Right ventricle myocardium superior (tissue), 1 donor: Measurements from ENCODE around the gene FCRL5. TPM values are rescaled to one million over a fixed set of nuclear protein-coding genes. Genes with fewer than 3 reads are reported as not detected.

Experiments
- ATAC-seq: fragments of 200-7000 bp; cut with Tn5 transposase; one replicate; pipeline ENCODE4 v1.9.1; 2020; ENCODE audit warnings: mild to moderate bottlenecking; ENCODE audit not compliant: poor library complexity
- DNase-seq: peaks from one replicate; pipeline ENCODE4 v3.0.0-alpha.2; 2020
- intact Hi-C: fragments of 100-400 bp; cut with DNase I; formaldehyde crosslinking; loops from one replicate; pipeline ENCODE4 v1.11.2; 2022
- total RNA-seq: library from RNA; stranded (reverse); fragmentation: NEBNext Ultra II Directional; extraction: Animal tissue kit (Norgen Biotek cat#: 25700); gene quantifications from one replicate; pipeline ENCODE4 v1.2.1, GENCODE V29; 2021
- donor health status: DM: no; HTN: yes; CAD: no; lungs with severe emphysema.

The FCRL5 gene
- total RNA-seq, 1 donor from 2014 or later = 0.11 TPM

DNA sequence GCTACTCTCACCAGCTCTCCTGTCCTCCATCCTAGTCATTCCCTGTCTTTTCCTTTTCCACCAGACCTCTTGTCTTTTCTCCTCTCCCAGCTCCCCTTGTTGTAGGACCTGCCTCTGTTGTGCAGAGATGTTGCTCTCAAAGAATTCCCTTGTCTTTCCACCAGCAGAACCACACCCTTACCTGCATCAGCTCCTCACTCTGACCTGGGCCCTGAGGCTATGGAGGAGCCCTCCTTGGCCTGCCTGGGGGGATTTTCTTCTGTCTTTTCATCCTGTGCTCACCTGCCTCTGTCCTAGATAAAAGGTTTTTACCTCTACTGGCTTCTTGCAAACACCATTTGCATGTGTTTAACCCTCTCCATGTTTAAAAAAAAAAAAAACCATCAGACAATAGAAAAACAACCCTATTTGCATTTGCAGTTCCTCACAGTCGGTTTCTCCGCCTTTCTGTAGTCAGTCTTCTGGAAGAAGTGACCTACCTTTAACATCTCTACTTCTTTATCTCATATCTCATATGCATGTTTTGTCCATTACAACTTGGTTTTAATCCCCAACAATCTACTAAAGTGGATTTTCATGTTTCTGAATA lies 12.1 kb downstream of the FCRL5 start:
- intact Hi-C loops = no loop called here

DNA sequence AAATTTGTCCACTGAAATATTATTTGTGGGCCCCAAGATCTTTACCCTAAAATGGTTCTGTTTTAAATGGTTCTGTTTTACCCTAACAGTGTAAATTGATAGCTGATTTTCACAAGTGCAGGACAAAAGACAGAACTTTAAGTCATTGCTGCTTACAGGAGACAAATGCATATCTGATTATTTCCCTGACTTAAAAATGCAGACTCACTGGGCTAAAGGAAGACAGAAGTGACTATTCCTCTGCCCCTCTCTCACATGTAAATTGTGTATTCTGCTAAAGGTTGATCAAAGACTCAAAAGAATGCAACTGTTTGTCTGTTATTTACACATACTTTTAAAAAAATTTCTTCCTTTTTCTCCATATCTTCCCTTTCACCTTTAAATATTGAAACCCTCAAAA lies 12.7 kb downstream of the FCRL5 start:
- ATAC-seq = no peak

More for the DNA sequence above, 12.1 kb downstream of the FCRL5 start:
- ATAC-seq (no peak), DNase-seq (no peak)

DNA sequence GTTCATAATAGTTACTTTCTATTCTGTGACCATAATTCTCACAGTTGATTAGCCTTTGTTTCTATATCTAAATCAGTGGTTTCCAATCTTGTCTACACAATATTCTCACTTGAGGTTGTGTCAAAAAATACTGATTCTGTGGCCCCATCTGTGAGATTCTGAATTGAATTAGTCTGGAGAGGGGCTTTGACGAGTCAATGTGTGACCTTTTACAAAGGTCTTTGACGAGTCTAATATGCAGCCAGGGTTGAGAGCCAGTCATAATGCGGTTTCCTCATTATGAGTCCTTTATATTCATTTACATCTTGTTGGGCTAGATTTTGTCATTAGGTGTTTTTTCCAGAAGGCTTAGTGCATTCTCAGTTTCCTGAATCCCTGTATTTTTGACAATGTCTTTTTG lies 19.7 kb downstream of the FCRL5 start:
- no peak for DNase-seq
- intact Hi-C loops = no loop called here
- ATAC-seq = no peak

More for the DNA sequence above, 12.7 kb downstream of the FCRL5 start:
- DNase-seq = no peak
- intact Hi-C loops = no loop called here

DNA sequence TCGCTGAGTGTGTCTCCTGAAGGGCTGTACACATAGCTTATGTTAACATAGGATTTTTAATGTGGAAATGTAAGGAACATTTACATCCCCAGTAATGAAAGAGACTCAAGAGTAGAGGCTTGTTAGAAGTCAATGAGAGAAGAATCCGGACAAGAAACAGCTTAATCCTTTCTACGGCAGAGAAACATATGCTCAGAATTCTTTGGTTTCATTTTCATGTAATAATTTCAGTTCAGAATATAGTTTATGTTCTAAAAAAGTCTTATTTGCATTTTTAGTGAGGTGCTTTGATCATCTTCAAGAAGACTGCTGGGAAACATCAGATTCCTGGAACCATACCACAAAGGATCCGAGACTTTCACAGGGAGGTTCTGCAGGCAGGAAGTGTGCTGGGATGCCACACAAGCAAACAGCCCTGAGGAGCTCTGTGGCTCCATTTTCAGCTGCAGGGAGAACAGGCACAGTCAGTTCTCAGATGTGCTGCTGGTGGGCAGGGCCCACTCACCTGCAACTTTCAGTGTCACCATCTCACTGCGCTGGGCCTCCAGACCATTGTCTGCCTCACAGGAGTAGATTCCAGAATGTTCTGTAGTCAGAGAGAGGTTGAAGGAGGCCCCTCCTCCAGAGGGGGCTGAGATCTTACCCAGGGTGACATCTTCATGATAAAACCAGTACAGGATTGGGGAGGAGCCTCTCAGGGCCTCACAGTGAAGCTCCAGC lies 28.4 kb downstream of the FCRL5 start:
- intact Hi-C loops = no loop called here
- no peak for DNase-seq

DNA sequence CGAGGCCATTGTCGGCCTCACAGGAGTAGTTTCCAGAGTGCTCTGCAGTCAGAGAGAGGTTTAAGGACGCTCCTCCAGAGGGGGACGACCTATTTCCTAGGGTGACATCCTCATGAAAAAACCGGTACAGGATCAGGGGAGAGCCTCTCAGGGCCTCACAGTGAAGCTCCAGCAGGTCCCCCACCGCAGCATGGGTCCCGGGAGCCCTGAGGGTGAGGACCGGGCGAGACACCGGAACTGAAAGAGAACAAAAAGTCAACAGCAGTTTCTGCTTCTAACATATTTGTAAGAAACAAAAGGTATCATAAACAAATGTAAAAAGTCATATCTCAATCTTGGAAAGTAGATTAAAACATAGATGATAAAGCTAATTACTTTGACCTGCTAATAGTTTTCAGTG lies 31.3 kb downstream of the FCRL5 start:
- DNase-seq (no peak), ATAC-seq (no peak)
- intact Hi-C loops = no loop called here

More for the DNA sequence above, 28.4 kb downstream of the FCRL5 start:
- no peak for ATAC-seq

DNA sequence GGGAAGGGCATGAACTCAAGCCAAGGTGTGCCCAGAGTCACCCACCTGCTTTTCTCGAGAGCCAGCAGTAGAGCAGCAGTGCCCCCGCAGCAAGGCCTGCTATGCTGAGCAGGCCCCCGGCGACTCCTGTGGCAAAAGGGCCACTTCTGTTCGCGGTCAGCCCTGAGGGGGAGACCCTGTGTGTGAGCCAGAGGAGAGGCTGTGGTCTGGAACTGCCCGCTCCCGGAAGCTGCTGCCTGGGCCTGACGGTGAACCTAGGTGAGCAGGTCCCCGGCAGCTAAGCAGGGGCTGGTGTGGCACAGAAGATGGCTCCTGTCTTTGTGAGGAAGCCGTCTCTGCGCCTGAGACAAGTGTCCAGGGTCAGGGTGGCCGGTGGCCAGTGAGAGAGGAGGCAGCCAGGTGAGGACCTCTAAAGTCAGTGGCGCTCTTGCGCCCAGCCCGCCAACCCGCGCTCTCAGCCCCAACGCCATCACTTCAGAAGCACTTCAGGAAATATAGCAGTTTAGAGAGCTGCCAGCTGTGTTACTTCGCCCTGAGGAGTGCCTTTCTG lies 31.9 kb downstream of the FCRL5 start:
- no peak for ATAC-seq

DNA sequence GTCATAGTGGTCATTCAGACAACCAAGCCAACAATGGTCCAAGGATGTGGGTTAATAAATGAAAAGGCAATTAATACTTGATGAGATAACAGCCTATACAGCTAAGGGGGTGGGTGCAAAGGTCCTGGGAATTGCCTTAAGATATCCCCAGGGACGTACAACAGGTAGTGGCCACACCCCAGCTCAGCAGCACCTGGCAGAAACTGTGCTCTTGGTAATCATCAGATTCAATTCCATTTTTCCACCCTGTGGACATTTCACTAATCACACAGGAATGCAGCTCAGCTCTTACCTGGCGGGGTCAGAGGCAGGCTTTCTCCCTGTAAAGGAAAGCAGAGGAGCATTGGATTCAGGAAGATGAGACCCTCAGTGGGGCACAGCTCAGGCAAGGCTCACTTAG lies 32.9 kb downstream of the FCRL5 start:
- intact Hi-C loops = no loop called here
- ATAC-seq = no peak
- no peak for DNase-seq

More for the DNA sequence above, 31.9 kb downstream of the FCRL5 start:
- no peak for DNase-seq
- intact Hi-C loops = no loop called here

DNA sequence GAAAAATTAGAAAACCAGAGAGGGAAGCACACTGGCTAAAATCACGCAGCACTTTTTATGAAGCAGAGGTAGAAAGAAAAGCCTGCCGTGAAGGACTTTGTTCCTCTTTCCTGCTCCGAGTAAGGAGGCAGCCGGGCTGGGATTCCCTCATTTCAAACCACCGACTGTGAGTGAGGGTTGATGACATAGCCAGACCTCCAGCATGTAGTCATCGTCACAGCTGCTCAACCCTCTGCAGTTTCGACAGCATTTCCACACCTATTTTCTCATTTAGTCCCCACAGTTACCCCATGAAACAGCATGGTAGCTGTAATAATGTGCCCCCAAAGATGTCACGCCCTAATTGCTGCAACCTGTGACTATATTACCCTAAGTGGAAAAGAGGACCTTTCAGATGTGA lies 35.3 kb downstream of the FCRL5 start:
- ATAC-seq (no peak), DNase-seq (no peak)
- intact Hi-C loops = no loop called here

DNA sequence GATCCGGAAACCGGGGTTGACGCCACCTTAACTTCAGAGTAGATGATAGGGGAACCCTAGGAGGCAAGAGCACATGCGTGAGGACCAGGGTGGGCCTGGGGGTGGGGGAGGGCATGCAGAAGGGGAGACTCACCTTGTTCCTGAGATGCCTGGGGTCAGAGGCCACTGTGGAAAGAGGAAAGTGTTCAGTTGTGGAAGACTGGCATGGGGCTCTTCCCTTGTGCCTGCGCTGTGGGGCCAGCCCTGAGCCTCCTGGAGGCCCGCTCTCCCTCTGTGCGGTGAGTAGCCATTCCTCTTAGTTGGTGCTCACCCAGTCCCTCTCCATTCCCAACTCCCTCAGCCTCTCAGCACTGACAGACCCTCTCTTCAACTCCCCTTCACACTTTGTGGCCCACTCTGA lies 36.6 kb downstream of the FCRL5 start:
- no peak for ATAC-seq
- DNase-seq = no peak
- intact Hi-C loops = no loop called here

DNA sequence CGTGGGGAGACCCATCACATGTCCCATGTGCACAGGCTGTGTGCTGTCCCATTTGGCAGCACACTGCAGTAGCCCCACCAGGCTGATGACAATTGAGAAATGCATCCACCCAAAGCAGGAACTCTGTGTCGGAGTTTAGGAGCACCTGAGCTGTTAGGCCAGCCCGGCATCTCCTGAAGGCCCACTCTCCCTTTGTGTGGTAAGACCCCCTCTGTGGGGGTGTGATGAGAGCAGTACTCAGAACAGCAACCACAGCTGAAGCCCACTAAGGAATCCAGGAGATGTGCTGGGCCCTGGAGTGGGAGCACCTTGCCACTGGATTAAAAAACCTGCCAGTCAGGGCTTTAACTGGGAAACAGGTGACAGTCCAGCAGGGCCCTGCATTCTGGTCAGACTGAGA lies 37.2 kb downstream of the FCRL5 start:
- ATAC-seq = no peak
- intact Hi-C loops = no loop called here

DNA sequence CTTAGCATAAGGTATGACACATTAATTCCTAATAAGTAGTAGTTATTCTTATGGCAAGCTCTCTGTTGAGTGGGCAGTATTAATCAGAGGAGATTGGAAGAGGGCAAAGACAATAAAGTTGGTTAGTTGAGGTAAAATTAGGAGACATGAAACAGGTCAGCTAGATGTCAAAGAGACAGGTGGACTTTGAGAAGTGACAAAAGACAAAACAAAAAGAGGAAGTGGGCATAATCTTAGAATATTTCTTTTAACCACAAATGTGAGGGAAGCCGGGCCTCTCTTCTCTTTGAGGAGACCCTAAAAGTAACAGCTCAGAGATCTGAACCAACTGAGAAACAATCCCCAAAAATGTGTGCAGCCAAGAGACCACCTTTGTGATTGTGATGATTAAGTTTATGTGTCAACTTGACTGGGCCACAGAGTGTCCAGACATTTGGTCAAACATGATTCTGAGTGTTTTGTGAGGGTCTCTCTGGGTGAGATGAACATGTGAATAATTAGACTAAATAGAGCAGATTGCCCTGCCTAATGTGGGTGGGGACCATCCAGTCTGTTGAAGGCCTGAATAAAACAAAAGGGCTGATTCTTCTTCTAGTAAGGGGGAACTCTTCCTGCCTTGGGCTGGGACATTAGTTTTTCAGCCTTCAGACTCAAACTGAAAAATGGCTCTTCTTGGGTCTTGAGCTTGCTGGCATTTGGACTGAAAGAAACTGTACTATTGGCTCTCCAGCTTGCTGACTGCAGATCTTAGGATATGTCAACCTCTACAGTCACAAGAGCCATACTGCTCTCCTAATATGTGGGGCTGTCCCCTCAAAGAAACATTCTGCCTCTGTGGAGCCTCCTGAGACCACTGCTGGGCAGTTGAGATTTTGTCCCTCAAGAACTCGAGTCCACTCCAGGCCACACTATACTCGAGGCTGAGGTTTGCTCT lies 40.0 kb downstream of the FCRL5 start:
- intact Hi-C loops = no loop called here
- no peak for DNase-seq
- ATAC-seq = no peak

More for the DNA sequence above, 37.2 kb downstream of the FCRL5 start:
- no peak for DNase-seq

DNA sequence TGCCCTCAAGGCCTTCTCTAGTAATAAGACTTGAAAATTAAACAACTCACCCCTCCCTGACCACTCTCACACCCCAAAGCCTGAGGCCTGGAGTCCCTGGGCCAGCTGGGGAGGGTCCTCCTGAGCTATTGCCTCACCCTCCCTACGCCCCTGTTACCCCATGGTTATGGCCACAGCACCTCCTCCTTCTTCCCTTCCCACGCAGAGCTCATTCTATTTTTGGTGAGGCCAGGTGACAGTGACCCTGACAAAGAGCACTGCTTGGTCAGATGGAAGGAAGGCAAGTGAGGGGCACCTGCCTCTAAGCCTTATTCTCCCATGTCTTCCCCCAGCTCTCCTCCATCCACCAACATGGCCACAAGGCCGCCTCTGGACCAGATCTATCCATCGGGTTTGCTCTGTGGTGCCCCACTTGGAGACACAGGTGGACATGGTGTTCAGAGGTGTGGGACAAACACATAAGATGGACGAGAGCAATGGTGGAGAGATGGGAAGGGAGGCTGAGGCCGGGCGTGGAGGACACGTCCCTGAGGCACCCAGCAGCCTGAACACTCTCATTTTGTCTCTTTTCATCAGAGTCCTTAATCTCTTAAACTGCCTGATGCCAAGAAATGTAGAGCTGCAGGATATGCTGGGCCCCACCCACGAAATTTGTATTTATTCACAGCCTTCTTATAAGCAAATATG lies 42.6 kb downstream of the FCRL5 start:
- ATAC-seq = no peak
- intact Hi-C loops = no loop called here
- DNase-seq = no peak

DNA sequence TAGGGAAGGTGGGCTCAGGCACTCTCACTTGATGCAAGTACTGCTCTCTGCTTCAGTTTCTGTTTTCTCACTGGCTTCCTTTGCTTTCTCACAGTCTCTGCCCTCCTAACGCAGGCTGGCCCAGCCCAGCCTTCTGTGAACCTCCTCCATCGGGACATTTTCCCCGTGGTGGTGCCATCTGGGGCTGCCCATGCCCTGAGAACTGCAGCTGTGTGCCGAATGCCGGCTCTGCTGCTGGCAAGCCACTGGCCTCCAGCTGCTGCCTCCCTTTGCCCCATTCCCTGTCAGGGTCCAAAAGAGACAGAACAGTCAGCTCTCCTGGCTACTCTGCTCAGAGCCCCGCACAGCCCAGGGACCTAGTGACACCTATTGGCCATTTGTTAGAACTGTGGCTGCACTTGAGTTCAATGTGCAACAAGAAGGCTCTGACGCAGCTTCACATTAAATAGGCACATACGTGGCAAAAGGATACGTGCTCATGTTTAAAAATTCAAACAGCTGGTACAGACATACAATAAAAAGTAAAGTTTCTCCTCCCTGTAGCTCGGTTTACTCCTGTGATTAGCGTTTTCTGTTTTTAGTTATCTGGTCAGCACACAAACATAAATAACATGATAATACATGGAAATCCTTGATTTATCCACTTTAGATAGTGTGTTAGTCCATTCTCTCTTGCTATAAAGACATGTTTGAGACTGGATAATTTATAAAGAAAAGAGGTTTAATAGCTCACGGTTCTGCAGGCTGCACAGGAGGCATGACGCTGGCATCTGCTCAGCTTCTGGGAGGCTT lies 46.6 kb downstream of the FCRL5 start:
- intact Hi-C loops = no loop called here
- DNase-seq (peak; percentile 46), ATAC-seq (peak; percentile 84)

DNA sequence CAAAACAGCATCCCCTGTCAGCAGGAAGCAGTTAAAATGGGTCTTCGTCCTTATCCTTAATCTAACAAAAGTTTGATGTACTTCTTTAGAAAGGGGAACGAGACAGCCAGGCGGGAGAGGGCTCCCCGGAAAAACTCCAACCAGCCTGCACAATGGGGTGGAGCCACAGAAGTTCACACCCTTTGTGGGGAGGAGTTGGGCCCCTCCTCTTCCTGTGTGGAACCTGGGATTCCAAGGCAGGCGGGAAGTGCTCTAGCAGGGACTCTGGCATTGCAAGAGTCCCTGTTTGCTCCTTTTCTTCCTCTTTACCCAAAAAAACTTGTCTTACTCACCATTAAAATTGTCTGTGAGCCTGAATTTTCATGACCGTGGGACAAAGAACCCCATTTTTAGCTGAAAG lies 47.7 kb downstream of the FCRL5 start:
- intact Hi-C loops = no loop called here
- DNase-seq = no peak
- ATAC-seq = no peak

DNA sequence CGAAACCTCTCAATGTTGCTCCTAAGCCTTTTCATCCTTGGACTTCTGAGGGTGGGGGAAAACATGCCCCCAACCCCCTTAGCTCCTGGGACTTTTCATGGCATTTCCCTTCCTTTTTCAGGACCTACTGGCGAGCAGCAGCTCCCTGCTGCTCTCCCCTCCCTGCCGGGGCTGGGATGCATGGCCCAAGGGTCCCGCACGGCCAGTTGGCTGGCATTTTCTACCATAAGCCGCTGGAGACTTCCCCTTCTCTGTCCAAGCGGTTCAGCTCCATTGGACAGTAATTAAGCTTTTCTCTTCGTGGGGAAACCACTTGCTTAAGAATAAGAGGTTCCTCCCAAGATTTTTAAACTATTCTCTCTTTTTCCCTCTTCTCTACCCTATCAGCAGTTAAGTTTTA lies 52.8 kb downstream of the FCRL5 start:
- DNase-seq (no peak), ATAC-seq (no peak)
- intact Hi-C loops = no loop called here

DNA sequence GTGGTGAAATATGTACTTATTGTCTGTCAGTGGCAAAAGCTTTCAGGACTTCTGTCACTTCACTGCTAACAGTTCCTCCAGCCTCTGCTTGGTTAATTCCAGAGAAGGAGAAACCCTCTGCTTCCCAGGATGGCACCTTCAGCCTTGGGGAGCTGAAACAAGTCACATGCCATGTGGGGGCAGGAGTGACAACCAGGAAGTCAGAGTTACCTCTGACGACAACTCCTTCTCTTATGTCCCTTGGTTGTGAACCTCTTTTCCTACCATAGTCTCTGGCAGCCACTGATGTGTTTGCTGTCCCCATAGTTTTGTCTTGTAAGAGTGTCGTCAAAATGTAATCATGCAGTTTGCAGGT lies 53.6 kb downstream of the FCRL5 start:
- intact Hi-C loops = no loop called here
- ATAC-seq (no peak), DNase-seq (no peak)

DNA sequence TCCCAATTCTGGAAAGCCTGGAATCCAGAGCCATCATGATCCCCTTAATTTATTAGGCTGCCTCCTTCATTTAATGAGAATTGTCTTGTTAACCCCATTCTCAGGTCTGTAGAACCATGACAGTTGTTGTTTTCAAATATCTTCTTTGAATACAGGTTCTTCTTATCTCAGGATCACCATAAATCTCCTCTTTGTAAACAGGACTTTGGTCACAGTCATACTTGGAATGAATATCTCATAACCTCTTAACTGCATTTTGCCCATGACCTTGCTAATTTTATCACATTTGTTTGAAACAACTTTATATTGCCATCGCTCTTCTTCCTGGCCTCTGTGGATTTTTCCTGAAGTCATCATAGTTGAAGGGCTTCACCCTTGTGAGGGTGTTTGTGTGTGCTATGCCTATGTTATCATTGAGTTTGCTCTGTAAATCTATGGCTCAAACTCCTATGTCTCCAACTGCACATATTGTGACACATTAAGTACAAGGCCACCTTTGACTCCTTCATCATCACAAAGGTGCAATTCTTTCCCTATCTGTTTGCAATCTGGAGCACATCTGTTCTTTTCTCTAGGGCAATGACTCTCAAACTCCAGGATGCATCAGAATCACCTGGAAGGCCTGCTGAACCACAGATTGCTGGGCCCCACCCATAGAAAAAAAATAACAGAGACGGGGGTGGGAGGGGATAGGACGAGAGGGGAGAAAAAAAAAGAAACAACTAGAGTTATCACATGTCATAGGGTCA lies 54.2 kb downstream of the FCRL5 start:
- no peak for ATAC-seq
- DNase-seq = no peak
- intact Hi-C loops = no loop called here
